GM21528 (cell line): ENCODE data around the gene COL16A1.

ENCODE experiments used
- ATAC-seq: cut with Tn5 transposase; IDR thresholded peaks from one replicate; pipeline ENCODE4 v1.9.1; 2021; ENCODE audit warnings: mild to moderate bottlenecking, moderate library complexity; ENCODE audit not compliant: unreplicated experiment, low FRiP score

COL16A1 gene

DNA sequence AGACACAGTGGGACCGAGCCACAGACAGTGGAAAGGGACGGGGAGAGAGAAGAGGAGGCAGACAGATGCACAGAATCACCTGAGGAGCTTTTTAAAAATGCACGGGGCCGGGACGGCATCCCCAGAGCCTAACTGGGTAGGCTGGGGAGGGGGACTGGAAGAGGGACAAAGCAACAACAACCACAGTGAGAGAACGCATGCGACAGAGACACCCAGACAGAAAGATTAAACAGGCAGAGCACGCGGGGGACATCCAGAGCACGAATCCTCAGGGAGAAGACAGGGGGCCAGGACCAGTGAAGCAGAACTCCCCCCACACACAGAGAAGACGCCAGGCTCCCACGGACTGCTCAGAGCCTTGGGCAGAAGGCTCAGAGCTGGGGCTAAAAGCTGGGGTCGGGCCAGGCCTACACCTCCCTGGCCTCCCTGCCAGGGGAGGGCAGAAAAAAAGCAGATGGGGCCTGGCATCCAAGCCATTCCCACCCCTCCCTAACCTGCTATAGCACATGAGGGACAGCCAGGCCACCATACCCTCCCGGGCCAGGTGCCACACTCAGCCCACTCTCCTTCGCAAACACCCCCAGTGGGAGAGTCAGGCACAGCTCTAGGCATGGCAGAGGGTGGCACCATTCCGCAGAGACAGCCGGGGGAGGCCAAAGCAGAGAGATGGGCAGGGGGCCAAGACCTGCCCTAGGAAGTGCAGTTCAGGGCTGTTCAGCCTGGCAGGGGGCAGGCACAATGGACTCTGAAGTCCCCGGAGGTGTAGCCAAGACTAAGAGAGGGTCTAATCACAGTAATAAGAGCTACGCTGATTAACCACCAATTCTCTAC lies 29.8 kb upstream of the COL16A1 start:
- ATAC-seq = no peak

DNA sequence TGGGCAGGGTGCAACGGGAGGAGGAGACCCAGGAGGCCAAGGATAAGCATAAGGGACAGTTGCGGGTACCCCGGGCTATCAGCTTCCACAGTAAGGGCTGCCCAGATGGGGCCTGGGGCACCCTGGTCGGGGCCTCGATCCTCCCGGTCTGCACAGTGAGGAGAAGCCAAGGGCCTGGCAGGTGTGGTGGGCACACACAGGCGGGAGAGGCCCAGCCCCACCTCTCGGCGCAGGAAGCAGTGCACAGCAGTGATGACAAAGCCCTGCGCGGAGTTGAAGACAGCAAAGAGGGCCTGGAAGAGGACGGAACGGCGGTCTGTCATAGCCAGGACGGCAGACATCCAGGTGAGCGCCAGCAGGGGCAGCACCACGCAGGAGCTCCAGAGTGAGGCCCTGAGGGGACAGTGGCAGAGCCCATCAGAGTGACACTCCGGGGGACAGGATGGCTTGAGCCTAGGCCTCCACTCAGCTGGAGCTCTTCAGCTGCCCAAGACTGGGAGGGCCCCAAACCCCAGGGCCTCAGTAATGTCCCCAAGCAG lies 29.0 kb upstream of the COL16A1 start:
- no peak for ATAC-seq

GRCh38 chr1:31732343-31732742 lies 28.5 kb upstream of the COL16A1 start:
- ATAC-seq = no peak

DNA sequence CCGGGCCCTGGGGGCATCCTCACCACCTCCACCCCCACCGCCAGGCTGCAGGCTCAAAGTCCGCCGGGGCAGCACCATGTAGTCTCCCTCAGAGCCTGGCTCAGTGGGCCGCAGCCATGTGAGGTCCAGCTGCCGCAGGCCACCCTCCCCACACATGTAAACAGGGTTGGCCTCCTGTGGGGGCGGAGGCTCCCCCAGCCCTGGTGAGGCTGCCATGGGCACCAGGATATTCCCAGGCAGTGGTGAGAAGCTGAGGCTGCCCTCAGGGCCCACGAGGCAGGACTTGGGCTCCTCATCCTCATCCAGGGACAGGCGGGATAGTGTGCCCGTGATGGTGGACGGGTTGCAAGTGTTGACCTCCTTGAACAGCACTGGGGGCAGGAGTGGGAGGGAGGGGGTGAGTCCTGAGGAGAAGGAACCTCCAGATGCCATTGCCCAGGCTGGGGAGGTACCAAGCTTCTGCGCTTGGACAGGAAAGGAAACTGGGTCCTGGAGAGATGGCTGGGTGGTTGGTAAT lies 27.3 kb upstream of the COL16A1 start:
- no peak for ATAC-seq

- ATAC-seq = no peak
Measured at GRCh38 chr1:31730336-31731048, 26.7 kb upstream of the COL16A1 start.

DNA sequence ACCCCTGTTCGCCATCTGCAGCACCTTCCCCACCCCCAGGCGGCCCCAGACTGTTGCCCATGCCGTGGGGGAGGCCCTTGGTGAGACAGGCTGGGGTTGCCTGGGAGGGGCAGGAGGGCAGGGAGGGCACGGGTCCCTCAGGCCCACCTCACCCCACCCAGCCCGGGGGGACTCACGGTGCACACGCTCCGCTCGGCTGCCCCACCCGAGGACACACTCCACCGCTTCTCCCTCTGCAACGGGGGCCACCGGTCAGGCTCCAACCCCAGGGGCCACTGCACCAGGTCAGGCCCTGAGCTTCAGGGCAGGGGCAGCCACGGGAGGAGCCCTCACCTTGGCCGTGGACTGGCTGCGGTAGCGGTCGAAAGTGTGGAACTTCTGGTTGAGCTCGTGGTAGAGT lies 24.0 kb upstream of the COL16A1 start:
- no peak for ATAC-seq

GRCh38 chr1:31727195-31727594 lies 23.4 kb upstream of the COL16A1 start:
- no peak for ATAC-seq

DNA sequence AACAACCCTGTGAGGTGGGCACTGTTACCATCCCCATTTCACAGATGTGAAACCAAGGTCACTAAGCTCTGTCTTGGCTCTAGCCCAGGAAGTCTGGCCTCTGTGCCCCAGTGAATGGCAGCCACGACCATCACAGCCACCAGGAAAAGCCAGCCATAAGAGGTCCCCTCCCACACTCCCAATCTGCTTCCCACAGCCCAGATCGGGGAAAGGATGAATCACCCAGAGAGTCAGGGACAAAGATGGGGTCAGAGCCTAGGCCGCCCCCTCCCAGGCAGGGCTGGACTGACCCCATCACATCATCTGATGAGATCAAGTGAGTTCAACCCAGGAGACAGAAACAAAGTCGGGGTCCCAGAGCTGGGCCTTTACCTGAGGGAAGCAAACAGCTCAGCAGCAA lies 22.9 kb upstream of the COL16A1 start:
- ATAC-seq = no peak

GRCh38 chr1:31725777-31726535 lies 22.1 kb upstream of the COL16A1 start:
- ATAC-seq = no peak

GRCh38 chr1:31725134-31725533 lies 21.3 kb upstream of the COL16A1 start:
- ATAC-seq = no peak

GRCh38 chr1:31723828-31724359 lies 20.1 kb upstream of the COL16A1 start:
- ATAC-seq = no peak

DNA sequence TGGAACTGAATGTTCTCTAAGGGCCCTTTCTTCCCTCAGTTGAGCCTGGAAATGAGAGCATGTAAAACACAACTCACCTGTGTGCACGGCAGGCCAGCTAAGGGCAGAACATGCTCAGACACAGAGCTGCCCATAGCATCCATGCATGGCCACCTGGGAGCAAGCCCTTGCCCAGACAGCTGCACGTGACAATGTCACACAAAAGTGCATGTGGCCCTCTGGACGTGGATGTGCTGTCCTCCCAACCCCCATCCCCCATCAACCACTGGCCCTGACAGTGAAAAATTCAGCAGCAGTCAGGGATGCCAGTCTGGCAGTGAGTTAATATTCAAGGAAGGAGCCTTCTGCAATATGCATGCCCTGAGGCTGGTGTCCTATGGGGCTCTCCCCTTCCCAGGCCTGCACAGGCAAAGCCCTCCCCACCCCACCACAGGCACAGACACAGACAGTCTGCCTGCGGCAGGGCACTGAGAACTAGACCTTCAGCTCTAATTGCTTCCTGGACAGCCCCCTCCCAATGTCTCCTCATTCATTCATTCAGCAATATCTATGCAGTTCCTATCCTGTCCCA lies 14.6 kb upstream of the COL16A1 start:
- no peak for ATAC-seq

DNA sequence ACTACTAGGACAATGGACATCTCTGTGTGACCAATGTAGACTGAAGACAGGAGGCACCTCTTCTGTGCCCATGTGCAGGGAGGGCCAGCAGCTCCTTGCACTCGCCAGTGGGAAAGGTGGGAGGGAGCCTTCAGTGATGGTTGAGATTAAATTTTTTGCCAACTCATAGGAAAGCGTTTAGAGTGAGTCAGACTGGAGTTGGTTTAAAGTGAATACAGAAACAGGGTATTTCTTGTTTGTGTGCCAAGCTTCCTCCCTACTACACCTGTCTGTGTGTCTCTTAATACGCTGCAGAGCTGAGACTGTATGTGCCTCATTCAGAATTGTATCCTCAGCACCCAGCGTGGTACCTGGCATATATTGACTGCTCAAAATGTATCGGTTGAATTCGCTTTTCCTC lies 13.5 kb upstream of the COL16A1 start:
- no peak for ATAC-seq

DNA sequence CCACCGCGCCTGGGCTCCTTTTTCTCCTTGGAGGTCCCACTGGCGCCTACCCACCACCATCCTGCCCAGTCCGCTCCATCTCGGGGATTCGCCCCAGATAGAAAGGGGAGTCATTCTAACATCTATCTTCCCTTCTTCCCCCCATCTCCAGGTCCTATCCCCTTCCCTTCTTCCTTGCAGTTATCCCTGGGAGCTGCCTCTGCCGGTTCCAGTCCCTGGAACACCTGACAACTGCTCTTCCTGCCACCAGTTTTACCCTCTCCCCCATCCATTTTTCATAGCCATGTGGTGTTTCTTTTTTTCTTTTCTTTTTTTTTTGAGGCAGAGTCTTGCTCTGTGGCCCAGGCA lies 12.0 kb upstream of the COL16A1 start:
- ATAC-seq = no peak

GRCh38 chr1:31715087-31715872 lies 11.5 kb upstream of the COL16A1 start:
- ATAC-seq = no peak

DNA sequence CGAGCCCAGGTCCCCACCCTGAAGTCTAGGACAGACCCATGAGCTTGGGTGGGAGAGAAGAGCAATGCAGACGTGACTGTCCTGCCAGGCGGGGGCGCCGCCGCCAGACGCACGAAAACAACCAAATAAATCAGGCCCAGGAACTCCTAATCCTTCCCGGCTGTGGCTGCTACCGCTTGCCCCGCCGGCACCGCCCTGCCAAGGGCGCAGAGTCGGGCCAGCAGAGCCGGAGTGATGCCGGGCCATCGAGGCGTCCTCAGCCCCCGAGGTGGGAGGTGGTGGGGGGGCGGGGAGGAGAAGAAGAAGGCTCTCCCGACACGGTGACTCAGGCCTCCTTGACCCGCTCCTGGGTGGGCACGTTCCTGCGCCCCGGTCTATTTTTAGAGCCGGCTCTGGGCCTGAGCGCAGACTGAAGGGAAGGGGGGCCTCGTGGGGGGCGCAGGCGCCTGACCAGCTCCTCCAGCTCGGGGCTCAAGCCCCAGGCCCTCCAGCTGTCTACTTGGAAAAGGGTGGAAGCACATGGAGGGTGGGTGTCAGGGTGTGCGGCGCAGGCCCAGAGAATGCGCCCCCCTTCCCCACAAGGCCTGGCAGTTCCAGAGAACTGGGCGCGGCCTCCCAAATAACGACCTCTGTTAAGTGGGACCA lies 10.7 kb upstream of the COL16A1 start:
- ATAC-seq = no peak

DNA sequence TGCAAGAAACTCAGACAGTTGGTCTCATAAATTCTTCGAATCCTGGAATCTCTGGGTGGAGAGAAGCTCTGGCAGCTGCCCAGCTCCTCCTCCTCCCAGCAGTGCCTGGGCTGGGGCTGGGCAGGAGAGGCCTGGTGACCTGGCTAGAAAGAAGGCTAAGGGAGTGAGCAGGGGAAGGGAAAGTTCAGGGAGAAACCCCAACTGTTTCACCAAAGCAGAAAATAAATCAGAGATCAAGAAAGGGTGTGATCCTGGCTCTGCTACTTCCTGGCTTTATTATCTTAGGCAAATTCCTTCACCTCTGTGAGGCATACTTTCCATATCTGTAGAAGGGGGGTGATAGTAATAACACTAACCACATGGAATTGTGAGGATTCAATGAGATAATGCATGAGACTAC lies 8.8 kb upstream of the COL16A1 start:
- ATAC-seq = no peak

- no peak for ATAC-seq
Measured at GRCh38 chr1:31712068-31712467, 8.3 kb upstream of the COL16A1 start.

DNA sequence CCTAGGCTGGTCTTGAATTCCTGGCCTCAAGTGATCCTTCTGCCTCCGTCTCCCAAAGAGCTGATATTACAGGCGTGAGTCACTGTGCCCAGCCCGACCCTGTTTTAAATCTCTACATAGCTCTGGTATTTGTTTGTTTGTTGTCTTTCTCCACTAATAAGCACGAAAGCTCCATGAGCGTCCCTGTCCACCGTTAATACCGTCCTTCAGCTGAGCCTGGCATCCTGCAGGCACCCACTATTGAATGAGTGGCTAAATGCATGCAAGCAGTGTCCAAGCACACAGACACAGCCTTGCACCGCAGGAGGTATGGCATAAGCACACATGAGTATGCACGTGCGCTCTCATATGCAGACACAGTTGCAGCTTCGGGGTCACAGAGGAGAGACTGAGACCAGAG lies 4.5 kb upstream of the COL16A1 start:
- no peak for ATAC-seq
